ENCODE measurements around the gene NODAL.
A peak's percentile ranks its signal among the peaks of the same experiment; 100 is the strongest.

The NODAL gene

GRCh38 chr10:70432561-70433263, 8.8 kb downstream of the NODAL start:
- DNase-seq, result no peak

GRCh38 chr10:70432101-70432500, 9.4 kb downstream of the NODAL start:
- no peak for DNase-seq

GRCh38 chr10:70430493-70431445, 10.7 kb downstream of the NODAL start:
- DNase-seq, result no peak

GRCh38 chr10:70426823-70427222, 14.7 kb downstream of the NODAL start:
- no peak for DNase-seq

- no peak for DNase-seq
Measured at GRCh38 chr10:70425096-70425495, 16.4 kb downstream of the NODAL start.

GRCh38 chr10:70424320-70424719, 17.2 kb downstream of the NODAL start:
- no peak for DNase-seq

- no peak for DNase-seq
Measured at GRCh38 chr10:70418713-70419112, 22.8 kb downstream of the NODAL start.

GRCh38 chr10:70418229-70418628, 23.3 kb downstream of the NODAL start:
- peak; percentile 53 for DNase-seq

- no peak for DNase-seq
Measured at GRCh38 chr10:70417568-70417967, 23.9 kb downstream of the NODAL start.

- no peak for DNase-seq
Measured at GRCh38 chr10:70412356-70412755, 29.1 kb downstream of the NODAL start.

- no peak for DNase-seq
Measured at GRCh38 chr10:70410608-70411007, 30.9 kb downstream of the NODAL start.

GRCh38 chr10:70409772-70410171, 31.7 kb downstream of the NODAL start:
- DNase-seq, result no peak

GRCh38 chr10:70405037-70405824, 36.2 kb downstream of the NODAL start:
- peak; percentile 93 for DNase-seq

GRCh38 chr10:70404787-70405036, 36.8 kb downstream of the NODAL start:
- no peak for DNase-seq

- peak; percentile 94 for DNase-seq
Measured at GRCh38 chr10:70404036-70404786, 37.3 kb downstream of the NODAL start, which contains the start of gene EIF4EBP2. EIF4EBP2 (plus strand) TSS chr10:70404145; CDS start chr10:70404402, 257 bp downstream.

GRCh38 chr10:70403483-70404035, 37.9 kb downstream of the NODAL start:
- DNase-seq, result no peak

- DNase-seq, result no peak
Measured at GRCh38 chr10:70399177-70399576, 42.3 kb downstream of the NODAL start.

GRCh38 chr10:70396140-70396539, 45.3 kb downstream of the NODAL start:
- DNase-seq, result no peak

- DNase-seq, result no peak
Measured at GRCh38 chr10:70391654-70392053, 49.8 kb downstream of the NODAL start.

Measured in fibroblast of skin of right quadriceps (primary cell).